BJ (cell line): ENCODE results near the gene DNAJC13. TPM values are rescaled to one million over a fixed set of nuclear protein-coding genes. Genes with fewer than 3 reads are reported as not detected.

Experiments
- CTCF ChIA-PET: fragments of 350-600 bp; formaldehyde crosslinking; extraction: SDS; loops from one replicate; lab custom pipeline; 2021; ENCODE audit warnings: antibody characterized with exemption, inconsistent platforms; lab: Yijun Ruan, JAX
- POLR2A ChIA-PET: fragments of 300-600 bp; sonication (Branson Sonifier 250); formaldehyde crosslinking; extraction: SDS; loops from one replicate; lab custom pipeline; 2021; ENCODE audit warnings: antibody characterized with exemption; lab: Charles Lee
- DNase-seq: peaks from one replicate; pipeline ENCODE4 v3.0.0-alpha.2; 2011; ENCODE audit warnings: low read depth
- H3K27me3 ChIP-seq: 2 replicates; pipeline ENCODE4 v1.6.0; 2011; ENCODE audit warnings: low read length; ENCODE audit not compliant: control insufficient read depth, insufficient read depth
- H3K36me3 ChIP-seq: 2 replicates; pipeline ENCODE4 v1.5.1; 2011; ENCODE audit warnings: low read length; ENCODE audit not compliant: control insufficient read depth, insufficient read depth
- H3K4me3 ChIP-seq: 2 replicates; pipeline ENCODE4 v1.5.1; 2011; ENCODE audit warnings: low read depth, mild to moderate bottlenecking, control low read depth, low read length
- CTCF ChIP-seq: IDR thresholded peaks from 2 replicates; pipeline ENCODE4 v1.5.1; 2011; ENCODE audit warnings: low read depth, mild to moderate bottlenecking, control low read depth, inconsistent platforms, low read length, moderate library complexity; ENCODE audit not compliant: insufficient read depth
- polyA plus RNA-seq: library from polyadenylated mRNA; depleted of rRNA; stranded (reverse); fragments of >200 nt; gene quantifications from 2 replicates; pipeline ENCODE4 v1.2.3, GENCODE V29; 2011

The DNAJC13 gene
- polyA plus RNA-seq, 1 experiment = 21.7 TPM

- Histone ChIP-seq H3K27me3 (no peaks in the 10 kb centered on the region), H3K4me3 (no peak overlapping the region), H3K36me3 (peaks cover 4% of the 10 kb centered on the region)
- no peak for DNase-seq
- CTCF ChIA-PET = interaction anchor here (0.7 to 3.6 kb wide), 2 partner anchors 94 to 98 kb away, joined by 3 to 20 read pairs; no protein-coding TSS in a partner anchor
- POLR2A ChIA-PET = no interaction called here
- TF ChIP-seq CTCF = no peak
Measured at GRCh38 chr3:132544130-132544529, 126.8 kb downstream of the DNAJC13 start.

- POLR2A ChIA-PET = interaction anchor here (0.6 kb wide), 1 partner anchor 116 kb away, joined by 3 read pairs; no protein-coding TSS in a partner anchor
- no peak overlapping the region for H3K4me3 ChIP-seq
- no peak for DNase-seq
- no peaks in the 10 kb centered on the region for H3K27me3 ChIP-seq
- no peak for TF ChIP-seq CTCF
- CTCF ChIA-PET = interaction anchor here (1.1 to 1.2 kb wide), 2 partner anchors 13 to 106 kb away, joined by 3 to 4 read pairs; no protein-coding TSS in a partner anchor
- H3K36me3 ChIP-seq = no peaks in the 10 kb centered on the region
Measured at GRCh38 chr3:132545471-132545870, 128.2 kb downstream of the DNAJC13 start.

GRCh38 chr3:132549169-132549568 is 131.9 kb downstream of the DNAJC13 start:
- no peak for TF ChIP-seq CTCF
- Histone ChIP-seq H3K4me3 (no peak overlapping the region), H3K27me3 (no peaks in the 10 kb centered on the region), H3K36me3 (no peaks in the 10 kb centered on the region)
- POLR2A ChIA-PET = no interaction called here
- DNase-seq = no peak
- CTCF ChIA-PET = interaction anchor here (0.9 to 1.7 kb wide), 2 partner anchors 50 to 94 kb away, joined by 3 to 4 read pairs; no protein-coding TSS in a partner anchor

GRCh38 chr3:132549890-132550578 is 132.7 kb downstream of the DNAJC13 start:
- POLR2A ChIA-PET = interaction anchor here (0.6 kb wide), 1 partner anchor 133 kb away, joined by 12 read pairs; the partner anchor contains the start of gene DNAJC13
- H3K27me3 ChIP-seq = no peaks in the 10 kb centered on the region
- CTCF ChIA-PET = interaction anchor here (0.8 kb wide), 1 partner anchor 79 kb away, joined by 3 read pairs; no protein-coding TSS in a partner anchor
- no peaks in the 10 kb centered on the region for H3K36me3 ChIP-seq
- H3K4me3 ChIP-seq = no peak overlapping the region
- no peak for DNase-seq
- no peak for TF ChIP-seq CTCF

GRCh38 chr3:132550579-132551305 is 133.4 kb downstream of the DNAJC13 start:
- TF ChIP-seq CTCF = no peak
- Histone ChIP-seq H3K27me3 (no peaks in the 10 kb centered on the region), H3K4me3 (no peak overlapping the region), H3K36me3 (no peaks in the 10 kb centered on the region)
- ChIA-PET CTCF (interaction anchor here (0.8 kb wide), 1 partner anchor 78 kb away, joined by 3 read pairs; no protein-coding TSS in a partner anchor), POLR2A (no interaction called here)
- no peak for DNase-seq
